Endothelial cell of umbilical vein (primary cell): ENCODE results near the gene S100A11. TPM values are rescaled to one million over a fixed set of nuclear protein-coding genes. Genes with fewer than 3 reads are reported as not detected.

Experiments
- BruUV-seq: library from RNA; stranded (reverse); fragments of 400-500 nt; replicated peaks from 2 replicates; lab custom pipeline; 2021; lab: Mats Ljungman, UMichigan
- CTCF ChIA-PET: fragments of 300-600, 350-600 bp; sonication (Branson Sonifier 250); formaldehyde crosslinking; loops from one replicate; lab custom pipeline; 2021; ENCODE audit warnings: antibody characterized with exemption, inconsistent platforms; lab: Charles Lee
- POLR2A ChIA-PET: fragments of 300-600, 350-600 bp; sonication (Branson Sonifier 250); formaldehyde crosslinking; loops from one replicate; lab custom pipeline; 2021; ENCODE audit warnings: antibody characterized with exemption, inconsistent platforms; lab: Charles Lee
- DNase-seq: peaks from one replicate; pipeline ENCODE4 v3.0.0-alpha.2; 2011; ENCODE audit warnings: low read depth, low spot score
- FAIRE-seq: peaks from 2 replicates; lab custom pipeline; 2011; peaks lifted over from hg19 to GRCh38; lab: Jason Lieb, UNC
- H2AFZ ChIP-seq: 2 replicates; pipeline ENCODE4 v1.6.0; 2012; ENCODE audit warnings: low read depth, low read length, control low read depth, inconsistent platforms
- H3K27ac ChIP-seq: 2 replicates; pipeline ENCODE4 v1.5.1; 2011; ENCODE audit warnings: low read depth, mild to moderate bottlenecking, control low read depth, low read length, moderate library complexity; ENCODE audit not compliant: insufficient read depth
- H3K27me3 ChIP-seq, 2 experiments: 2 replicates each; pipeline versions ENCODE4 v1.6.0 to v1.6.1; 2011; ENCODE audit warnings: low read length in 2 of 2, mixed read lengths in 1 of 2; ENCODE audit not compliant: control insufficient read depth in 2 of 2, insufficient read depth in 2 of 2
- H3K36me3 ChIP-seq, 2 experiments: 2 replicates in 1 of 2; 3 replicates in 1 of 2; pipeline ENCODE4 v1.5.1; 2011; ENCODE audit warnings: low read length in 2 of 2, mild to moderate bottlenecking in 1 of 2, moderate library complexity in 1 of 2; ENCODE audit not compliant: control insufficient read depth in 2 of 2, insufficient read depth in 2 of 2; ENCODE audit errors: extremely low read depth in 1 of 2
- H3K4me1 ChIP-seq: 3 replicates; pipeline ENCODE4 v1.5.1; 2011; ENCODE audit warnings: mild to moderate bottlenecking, low read length; ENCODE audit not compliant: control insufficient read depth, insufficient read depth; ENCODE audit errors: extremely low read depth
- H3K4me2 ChIP-seq: 2 replicates; pipeline ENCODE4 v1.6.1; 2011; ENCODE audit warnings: low read length, control low read depth, mixed read lengths; ENCODE audit not compliant: insufficient read depth
- H3K4me3 ChIP-seq, 3 experiments: fragments of 200-600 bp in 1 of 3; sonication (generic), shearing (Covaris generic) in 1 of 3; replicated peaks in 1 of 3; 2 replicates each; pipeline ENCODE4 v1.5.1; 2011 to 2016; ENCODE audit warnings: control low read depth in 3 of 3, low read length in 3 of 3, mild to moderate bottlenecking in 2 of 3, inconsistent platforms in 1 of 3, low read depth in 1 of 3, moderate library complexity in 1 of 3; ENCODE audit not compliant: insufficient read depth in 1 of 3
- H3K79me2 ChIP-seq: 2 replicates; pipeline ENCODE4 v1.6.0; 2012; ENCODE audit warnings: low read length, inconsistent platforms; ENCODE audit not compliant: control insufficient read depth, insufficient read depth
- H3K9ac ChIP-seq: replicated peaks from 2 replicates; pipeline ENCODE3; 2011; ENCODE audit warnings: low read length, control low read depth; ENCODE audit not compliant: insufficient read depth; ENCODE audit errors: extremely low read depth
- H3K9me1 ChIP-seq: replicated peaks from 3 replicates; pipeline ENCODE4 v1.6.0; 2011; ENCODE audit warnings: mild to moderate bottlenecking, low read length; ENCODE audit not compliant: control insufficient read depth, insufficient read depth; ENCODE audit errors: extremely low read depth
- H3K9me3 ChIP-seq: replicated peaks from 2 replicates; pipeline ENCODE4 v1.5.1; 2012; ENCODE audit warnings: low read length, inconsistent platforms; ENCODE audit not compliant: control insufficient read depth, insufficient read depth
- H4K20me1 ChIP-seq: replicated peaks from 2 replicates; pipeline ENCODE3; 2011; ENCODE audit warnings: mild to moderate bottlenecking, low read length; ENCODE audit not compliant: control insufficient read depth, insufficient read depth; ENCODE audit errors: extremely low read depth
- CTCF ChIP-seq, 2 donors: IDR thresholded peaks; 1 replicate in 1 of 2; 2 replicates in 1 of 2; pipeline ENCODE4 v1.5.1; 2011; ENCODE audit warnings: low read length in 2 of 2, mild to moderate bottlenecking in 2 of 2, moderate library complexity in 2 of 2, control low read depth in 1 of 2, inconsistent platforms in 1 of 2, low read depth in 1 of 2; ENCODE audit not compliant: insufficient read depth in 1 of 2; ENCODE audit errors: extremely low read depth in 1 of 2
- EZH2 ChIP-seq: IDR thresholded peaks from 2 replicates; pipeline ENCODE4 v1.6.1; 2012; ENCODE audit warnings: borderline replicate concordance, low read depth, mild to moderate bottlenecking, moderate library complexity, low read length, inconsistent platforms; ENCODE audit not compliant: severe bottlenecking
- FOS ChIP-seq: IDR thresholded peaks from 2 replicates; pipeline ENCODE4 v1.6.1; 2011; ENCODE audit warnings: mild to moderate bottlenecking, low read length, moderate library complexity, borderline replicate concordance; ENCODE audit not compliant: insufficient read depth
- GATA2 ChIP-seq: IDR thresholded peaks from 2 replicates; pipeline ENCODE4 v1.7.0; 2011; ENCODE audit warnings: low read depth, mild to moderate bottlenecking, moderate library complexity, mixed read lengths, low read length; ENCODE audit not compliant: insufficient read length, insufficient read depth
- JUN ChIP-seq: IDR thresholded peaks from 2 replicates; pipeline ENCODE4 v1.6.1; 2011; ENCODE audit warnings: borderline replicate concordance, low read depth; ENCODE audit not compliant: insufficient read length, insufficient read depth
- MAX ChIP-seq: IDR thresholded peaks from 2 replicates; pipeline ENCODE4 v1.6.1; 2011; ENCODE audit not compliant: insufficient read depth, insufficient read length
- MYC ChIP-seq: IDR thresholded peaks from one replicate; pipeline ENCODE4 v1.6.1; 2011; ENCODE audit warnings: mild to moderate bottlenecking, low read depth, low read length
- POLR2A ChIP-seq: IDR thresholded peaks from 2 replicates; pipeline ENCODE4 v1.6.1; 2012; ENCODE audit warnings: low read depth, mild to moderate bottlenecking, control low read depth, low read length
- POLR2AphosphoS5 ChIP-seq: IDR thresholded peaks from 2 replicates; pipeline ENCODE4 v1.6.1; 2012; ENCODE audit warnings: low read depth, mild to moderate bottlenecking, control low read depth, low read length, moderate library complexity; ENCODE audit not compliant: insufficient read depth
- dilution Hi-C: fragments of 300-500 bp; cut with MboI; formaldehyde crosslinking; loops from one replicate; pipeline ENCODE4 v1.15.0; 2019; ENCODE audit warnings: low sequenced_read_pairs; ENCODE audit not compliant: extremely low pct_ligation_motif_present
- intact Hi-C: fragments of 100-400 bp; cut with micrococcal nuclease; formaldehyde crosslinking; loops from one replicate; pipeline ENCODE4 v1.10.0; 2022
- polyA plus RNA-seq, 4 experiments: library from polyadenylated mRNA; depleted of rRNA in 3 of 4; stranded (reverse) in 3 of 4; unstranded in 1 of 4; fragments of >200 nt; gene quantifications; 2 replicates each; pipeline versions ENCODE4 v1.2.1 to v1.2.3, GENCODE V29; 2011 to 2012; ENCODE audit warnings: missing spikeins in 1 of 4
- total RNA-seq: library from RNA; stranded (reverse); gene quantifications from 2 replicates; pipeline ENCODE4 v1.2.3, GENCODE V29; 2021

Gene S100A11
- total and polyA plus RNA-seq, 2 donors (not counting 3 experiments of a cell fraction or from before 2014, with no cell fraction given) = 497 to 505 TPM

DNA sequence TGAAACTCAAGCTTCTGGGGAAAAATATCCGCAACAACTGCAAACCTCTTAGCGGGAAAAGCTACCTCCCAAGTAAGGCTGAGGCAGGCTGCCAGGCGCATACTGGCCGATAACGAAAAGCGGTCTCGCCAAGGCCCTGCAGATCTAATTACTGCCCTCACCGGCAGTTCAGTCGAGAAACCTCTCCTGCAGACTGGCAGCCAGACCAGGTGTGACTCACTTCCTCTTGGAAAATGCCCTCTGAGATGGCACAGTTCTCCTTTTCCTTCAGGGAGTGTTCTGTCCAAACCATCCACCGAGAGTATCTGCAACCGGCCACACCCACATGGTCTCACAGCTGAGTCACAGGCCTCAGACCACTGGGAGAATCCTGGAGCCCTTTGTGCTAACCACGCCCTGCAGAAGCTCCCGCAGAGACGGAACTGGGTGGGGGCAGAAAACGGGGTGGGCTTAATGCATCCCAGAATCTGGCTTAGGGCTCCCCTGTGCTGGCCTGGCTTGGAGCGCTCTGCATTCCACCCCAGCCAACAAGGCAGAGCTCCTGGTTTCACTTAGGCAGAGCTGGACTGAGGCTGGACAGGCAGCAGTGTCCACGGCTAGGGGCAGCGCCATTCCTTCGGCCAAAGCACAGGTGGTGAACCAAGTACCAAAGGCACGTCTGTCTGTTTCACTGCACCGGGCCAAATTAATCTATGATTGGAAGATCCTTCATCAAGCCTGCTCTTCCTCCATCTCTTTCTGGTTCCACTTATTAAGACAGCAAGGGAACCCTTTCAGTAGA lies 44.3 kb downstream of the S100A11 start:
- peak; percentile 61 for TF ChIP-seq POLR2A
- TF ChIP-seq GATA2 = no peak
- no peak for TF ChIP-seq MAX
- no peak for TF ChIP-seq EZH2
- TF ChIP-seq FOS = peak; percentile 85
- TF ChIP-seq JUN = peak; percentile 30
- TF ChIP-seq MYC = no peak
- no peak for TF ChIP-seq CTCF (IDR thresholded peaks at IDR 0.05; ENCODE audit: extremely low read depth in 1 of 2, insufficient read depth in 1 of 2, low read depth in 1 of 2, low read length in 2 of 2)
- TF ChIP-seq POLR2AphosphoS5 = peak; percentile 75
- Histone ChIP-seq H3K9me1 (no peaks in the 10 kb centered on the region), H3K4me1 (peaks cover 56% of the 10 kb centered on the region), H3K9me3 (no peaks in the 10 kb centered on the region), H4K20me1 (no peaks in the 10 kb centered on the region), H3K36me3 (no peaks in the 10 kb centered on the region), H2AFZ (no peak overlapping the region), H3K79me2 (peaks cover 51% of the 10 kb centered on the region), H3K27me3 (no peaks in the 10 kb centered on the region), H3K4me3 (peak overlapping the region; percentile 22 to 70 (median 67)), H3K4me2 (peak overlapping the region; percentile 78), H3K27ac (peak overlapping the region; percentile 83), H3K9ac (peak overlapping the region; percentile 82)
- intact Hi-C loops (loop anchor here (1.0 kb wide), 2 partner anchors 24 to 47 kb away; no protein-coding TSS in a partner anchor), dilution Hi-C loops (no loop called here)
- POLR2A ChIA-PET = interaction anchor here (0.6 to 2.6 kb wide), 3 partner anchors 24 to 127 kb away, joined by 3 to 7 read pairs (median 6); no protein-coding TSS in a partner anchor
- DNase-seq (peak; percentile 86), FAIRE-seq (peak; percentile 88)
- BruUV-seq = TSS peak; percentile 13
- CTCF ChIA-PET = interaction anchor here (1.0 to 19.6 kb wide), 9 partner anchors 9 to 203 kb away, joined by 3 to 572 read pairs (median 6); no protein-coding TSS in a partner anchor
